PFSK-1 (cell line): ENCODE results near the gene SHQ1.

Experiments used
- FOXP2 ChIP-seq: optimal IDR thresholded peaks from 2 replicates; pipeline ENCODE3; 2011; ENCODE audit warnings: borderline replicate concordance, control low read depth, inconsistent platforms; ENCODE audit not compliant: insufficient read depth; ENCODE audit errors: extremely low read length, extremely low read depth
- POLR2AphosphoS5 ChIP-seq: IDR thresholded peaks from 2 replicates; pipeline ENCODE4 v1.6.1; 2012; ENCODE audit warnings: low read depth, mild to moderate bottlenecking, control low read depth, low read length, moderate library complexity
- REST ChIP-seq, 2 experiments: IDR thresholded peaks; 2 replicates each; pipeline versions ENCODE4 v1.6.1 to v1.8.0; 2011 to 2012; ENCODE audit warnings: low read depth in 2 of 2, low read length in 2 of 2, control low read depth in 1 of 2, inconsistent platforms in 1 of 2, mild to moderate bottlenecking in 1 of 2, moderate library complexity in 1 of 2; ENCODE audit not compliant: insufficient read depth in 1 of 2
- SIN3A ChIP-seq: IDR thresholded peaks from 2 replicates; pipeline ENCODE4 v1.6.1; 2012; ENCODE audit warnings: mild to moderate bottlenecking, low read length, moderate library complexity, borderline replicate concordance; ENCODE audit not compliant: insufficient read depth
- TAF1 ChIP-seq: IDR thresholded peaks from 2 replicates; pipeline ENCODE4 v1.6.1; 2012; ENCODE audit warnings: low read length, control low read depth, borderline replicate concordance; ENCODE audit not compliant: insufficient read depth

SHQ1 gene

GRCh38 chr3:72892081-72892775 is 44.0 kb upstream of the SHQ1 start:
- TF ChIP-seq POLR2AphosphoS5 (no peak), SIN3A (no peak), FOXP2 (no peak), TAF1 (no peak), REST (IDR thresholded peaks at IDR 0.05; ENCODE audit: insufficient read depth in 1 of 2, low read depth in 2 of 2, low read length in 2 of 2) (no peak)

- TF ChIP-seq REST (IDR thresholded peaks at IDR 0.05; ENCODE audit: insufficient read depth in 1 of 2, low read depth in 2 of 2, low read length in 2 of 2) (no peak), POLR2AphosphoS5 (no peak), TAF1 (no peak), SIN3A (no peak), FOXP2 (no peak)
These were observed 43.0 kb upstream of the SHQ1 start for GRCh38 chr3:72891053-72891855.

- TF ChIP-seq REST (IDR thresholded peaks at IDR 0.05; ENCODE audit: insufficient read depth in 1 of 2, low read depth in 2 of 2, low read length in 2 of 2), result no peak
- no peak for TF ChIP-seq POLR2AphosphoS5
- TF ChIP-seq TAF1, result no peak
These were observed 42.1 kb upstream of the SHQ1 start for GRCh38 chr3:72890166-72890925.

GRCh38 chr3:72889310-72890165 is 41.3 kb upstream of the SHQ1 start:
- TF ChIP-seq SIN3A (no peak), REST (IDR thresholded peaks at IDR 0.05; ENCODE audit: insufficient read depth in 1 of 2, low read depth in 2 of 2, low read length in 2 of 2) (no peak), TAF1 (no peak), FOXP2 (no peak), POLR2AphosphoS5 (no peak)
